GM12878 (cell line): Measurements from ENCODE around the gene UTP4. TPM values are rescaled to one million over a fixed set of nuclear protein-coding genes. Genes with fewer than 3 reads are reported as not detected.
A peak's percentile ranks its signal among the peaks of the same experiment; 100 is the strongest.

ENCODE experiments used
- ATAC-seq: fragments of 200-7000 bp; cut with Tn5 transposase; 3 replicates; pipeline ENCODE4 v1.9.1; 2020; ENCODE audit warnings: mild to moderate bottlenecking, moderate library complexity
- BruUV-seq: library from RNA; stranded (reverse); fragments of 400-500 nt; replicated peaks from 2 replicates; lab custom pipeline; 2021; lab: Mats Ljungman, UMichigan
- CTCF ChIA-PET: fragments of 300-600 bp; sonication (Branson Sonifier 250); formaldehyde crosslinking; extraction: SDS; loops from one replicate; lab custom pipeline; 2021; ENCODE audit warnings: inconsistent platforms; lab: Yijun Ruan, JAX
- POLR2A ChIA-PET: fragments of 350-600 bp; formaldehyde crosslinking; extraction: SDS; loops from one replicate; lab custom pipeline; 2021; ENCODE audit warnings: inconsistent platforms; lab: Charles Lee
- RAD21 ChIA-PET: fragments of 300-600 bp; sonication (Branson Sonifier 250); formaldehyde crosslinking; loops from one replicate; lab custom pipeline; 2023; ENCODE audit warnings: antibody characterized with exemption; ENCODE audit not compliant: unreplicated experiment; lab: Charles Lee
- SMC1A ChIA-PET: fragments of 300-600 bp; sonication (Branson Sonifier 250); formaldehyde crosslinking; loops from one replicate; lab custom pipeline; 2023; ENCODE audit not compliant: unreplicated experiment, uncharacterized antibody; lab: Charles Lee
- DNase-seq: peaks from one replicate; pipeline ENCODE4 v3.0.0-alpha.2; 2011; ENCODE audit warnings: low read depth, low spot score
- FAIRE-seq: peaks from 3 replicates; lab custom pipeline; 2011; peaks lifted over from hg19 to GRCh38; lab: Jason Lieb, UNC
- H2AFZ ChIP-seq: 2 replicates; pipeline ENCODE4 v1.6.0; 2011; ENCODE audit warnings: low read depth, low read length, control low read depth; ENCODE audit not compliant: control insufficient read depth
- H3K27ac ChIP-seq: 2 replicates; pipeline ENCODE4 v1.5.1; 2011; ENCODE audit warnings: control low read depth; ENCODE audit not compliant: control insufficient read depth, insufficient read depth
- H3K27me3 ChIP-seq, 2 experiments: replicated peaks in 1 of 2; 2 replicates each; pipeline versions ENCODE4 v1.6.0 to v1.6.1; 2011; ENCODE audit warnings: low read length in 1 of 2; ENCODE audit not compliant: control insufficient read depth in 2 of 2, insufficient read depth in 2 of 2
- H3K36me3 ChIP-seq, 2 experiments: 2 replicates each; pipeline ENCODE4 v1.5.1; 2011; ENCODE audit warnings: low read length in 1 of 2; ENCODE audit not compliant: control insufficient read depth in 2 of 2, insufficient read depth in 2 of 2
- H3K4me1 ChIP-seq: 2 replicates; pipeline ENCODE4 v1.6.1; 2011; ENCODE audit warnings: mild to moderate bottlenecking, low read length, moderate library complexity, mixed read lengths; ENCODE audit not compliant: control insufficient read depth, insufficient read depth
- H3K4me2 ChIP-seq: 2 replicates; pipeline ENCODE4 v1.6.0; 2011; ENCODE audit warnings: control low read depth; ENCODE audit not compliant: control insufficient read depth, insufficient read depth
- H3K4me3 ChIP-seq: fragments of 200-600 bp; sonication (generic); 2 replicates; pipeline ENCODE4 v1.5.1; 2016
- H3K79me2 ChIP-seq: 2 replicates; pipeline ENCODE4 v1.6.0; 2011; ENCODE audit warnings: low read length; ENCODE audit not compliant: control insufficient read depth, insufficient read depth
- H3K9ac ChIP-seq: 2 replicates; pipeline ENCODE4 v1.8.0; 2011; ENCODE audit warnings: low read length, control low read depth, mixed read lengths; ENCODE audit not compliant: control insufficient read depth, insufficient read depth
- H3K9me3 ChIP-seq: replicated peaks from 3 replicates; pipeline ENCODE4 v1.5.1; 2011; ENCODE audit warnings: mild to moderate bottlenecking, low read length; ENCODE audit not compliant: control insufficient read depth, insufficient read depth
- H4K20me1 ChIP-seq: 2 replicates; pipeline ENCODE4 v1.6.0; 2011; ENCODE audit not compliant: control insufficient read depth, insufficient read depth
- BHLHE40 ChIP-seq, 2 experiments: fragments of 450-650 bp in 1 of 2; IDR thresholded peaks; 2 replicates each; pipeline ENCODE4 v1.6.1; 2011 to 2017; ENCODE audit warnings: low read depth in 2 of 2, borderline replicate concordance in 1 of 2, improper control_type of control experiment in 1 of 2, low read length in 1 of 2, mild to moderate bottlenecking in 1 of 2
- CBX3 ChIP-seq: fragments of 200-600 bp; sonication (generic); IDR thresholded peaks from 2 replicates; pipeline ENCODE4 v1.6.1; 2016; ENCODE audit warnings: low read depth, borderline replicate concordance
- CTCF ChIP-seq, 3 experiments: IDR thresholded peaks in 2 of 3; conservative IDR thresholded peaks in 1 of 3; 2 replicates each; pipeline ENCODE4 v1.5.1; 2011; ENCODE audit warnings: low read depth in 3 of 3, low read length in 3 of 3, mild to moderate bottlenecking in 3 of 3, control low read depth in 2 of 3, moderate library complexity in 2 of 3, inconsistent platforms in 1 of 3, mixed read lengths in 1 of 3; ENCODE audit not compliant: control insufficient read depth in 2 of 3, insufficient read depth in 1 of 3; ENCODE audit errors: extremely low read depth in 1 of 3
- HDAC6 ChIP-seq: fragments of 200-600 bp; sonication (generic); IDR thresholded peaks from one replicate; pipeline ENCODE4 v1.8.0; 2017; ENCODE audit warnings: antibody characterized with exemption; ENCODE audit not compliant: unreplicated experiment
- KLF5 ChIP-seq: fragments of 450-650 bp; IDR thresholded peaks from 2 replicates; pipeline ENCODE4 v1.6.1; 2014; ENCODE audit warnings: mild to moderate bottlenecking; ENCODE audit not compliant: partially characterized antibody
- NR2F1 ChIP-seq: fragments of 450-650 bp; conservative IDR thresholded peaks from 2 replicates; pipeline ENCODE4 v1.6.1; 2017; ENCODE audit warnings: mild to moderate bottlenecking
- NRF1 ChIP-seq: conservative IDR thresholded peaks from 2 replicates; pipeline ENCODE4 v1.6.1; 2011; ENCODE audit warnings: mild to moderate bottlenecking, low read depth, low read length, improper control_type of control experiment
- RAD21 ChIP-seq: IDR thresholded peaks from 2 replicates; pipeline ENCODE4 v1.6.1; 2011; ENCODE audit warnings: mild to moderate bottlenecking, low read depth, low read length, moderate library complexity; ENCODE audit not compliant: insufficient read depth
- SMAD1 ChIP-seq: fragments of 450-650 bp; IDR thresholded peaks from 2 replicates; pipeline ENCODE4 v1.6.1; 2018; ENCODE audit warnings: mild to moderate bottlenecking, low read depth; ENCODE audit not compliant: partially characterized antibody
- SMC3 ChIP-seq: IDR thresholded peaks from 2 replicates; pipeline ENCODE4 v1.6.1; 2011; ENCODE audit warnings: low read length, improper control_type of control experiment, borderline replicate concordance
- SRF ChIP-seq, 2 experiments: IDR thresholded peaks; 2 replicates each; pipeline ENCODE4 v1.6.1; 2011; ENCODE audit warnings: low read depth in 2 of 2, low read length in 2 of 2, mild to moderate bottlenecking in 1 of 2, moderate library complexity in 1 of 2
- SUPT20H ChIP-seq: IDR thresholded peaks from 2 replicates; pipeline ENCODE4 v1.6.1; 2011; ENCODE audit warnings: low read depth, mild to moderate bottlenecking, low read length, moderate library complexity, borderline replicate concordance; ENCODE audit not compliant: control insufficient read depth
- TCF12 ChIP-seq: IDR thresholded peaks from 2 replicates; pipeline ENCODE4 v1.6.1; 2011; ENCODE audit warnings: low read depth, mild to moderate bottlenecking, low read length
- WGBS: methylation state at CpG from one replicate; pipeline ENCODE4 v1.1.6; 2016; ENCODE audit warnings: low lambda C conversion rate; ENCODE audit not compliant: insufficient replicate concordance, insufficient coverage; ENCODE audit errors: missing lambda C conversion rate; 5-methylcytosine and 5-hydroxymethylcytosine counted together
- in situ Hi-C: fragments of 300-500 bp; cut with MboI; formaldehyde crosslinking; loops from 9 replicates; pipeline ENCODE4 v1.14.3; 2018; ENCODE audit warnings: mixed read lengths
- intact Hi-C: fragments of 100-400 bp; cut with micrococcal nuclease; formaldehyde crosslinking; loops from one replicate; pipeline ENCODE4 v1.14.2; 2022; ENCODE audit not compliant: unreplicated experiment
- polyA plus RNA-seq, 11 experiments: library from polyadenylated mRNA; depleted of rRNA in 4 of 11; unstranded in 6 of 11; stranded (reverse) in 5 of 11; fragments of >200 nt; fragmentation: Nextera tagmentation in 4 of 11; fragmentation: Illumina TruSeq in 1 of 11; extraction: Ambion mirVana in 4 of 11; extraction: Trizol in 1 of 11; gene quantifications; 1 replicate in 1 of 11; 2 replicates in 10 of 11; pipeline versions ENCODE4 v1.2.1 to v1.2.3, GENCODE V29; 2011 to 2016; ENCODE audit warnings: inconsistent platforms in 2 of 11, missing spikeins in 2 of 11, low read depth in 1 of 11
- total RNA-seq, 4 experiments: library from RNA; depleted of rRNA in 3 of 4; stranded (reverse); fragments of >200 nt in 3 of 4; fragmentation: Illumina TruSeq in 1 of 4; extraction: Trizol in 1 of 4; gene quantifications; 2 replicates each; pipeline versions ENCODE4 v1.2.1 to v1.2.3, GENCODE V29; 2013 to 2021
- TF ChIP-seq, protein P1 (sequence below): IDR thresholded peaks from 2 replicates; pipeline ENCODE4 v1.6.1; 2012; ENCODE audit warnings: low read depth, low read length, improper control_type of control experiment

UTP4 gene
- total and polyA plus RNA-seq, 10 of the 15 experiments (the other 5 are each of a cell fraction or from before 2014, with no cell fraction given) = 32.5 to 131 (median 84.0) TPM

- Histone ChIP-seq H3K27ac (no peak overlapping the region), H3K36me3 (no peaks in the 10 kb centered on the region; a peak in 2 of 4 replicates), H3K27me3 (no peaks in the 10 kb centered on the region), H3K4me3 (no peak overlapping the region), H3K4me1 (no peaks in the 10 kb centered on the region), H3K4me2 (no peak overlapping the region), H3K9ac (no peak overlapping the region), H4K20me1 (no peaks in the 10 kb centered on the region), H2AFZ (no peak overlapping the region), H3K79me2 (no peaks in the 10 kb centered on the region), H3K9me3 (no peaks in the 10 kb centered on the region)
- peak; percentile 99 for ATAC-seq
- CTCF ChIA-PET = interaction anchor here (0.6 to 4.0 kb wide), 17 partner anchors 8 to 591 kb away, joined by 3 to 38 read pairs (median 6); partner anchors contain the start of genes CHTF8 and UTP4
- RAD21 ChIA-PET = interaction anchor here (0.9 to 1.4 kb wide), 4 partner anchors 11 to 265 kb away, joined by 3 to 4 read pairs (median 4); no protein-coding TSS in a partner anchor
- FAIRE-seq = peak; percentile 89
- WGBS = 18% methylated on average over 6 of the region's 6 CpGs
- TF ChIP-seq CTCF (IDR thresholded peaks at IDR 0.05 in 2 of 3, conservative IDR thresholded peaks at IDR 0.05 in 1 of 3; ENCODE audit: control insufficient read depth in 2 of 3, extremely low read depth in 1 of 3, insufficient read depth in 1 of 3, low read depth in 3 of 3, low read length in 3 of 3) (peak; percentile 83 to 91 (median 84)), BHLHE40 (IDR thresholded peaks at IDR 0.05; ENCODE audit: borderline replicate concordance in 1 of 2, low read depth in 2 of 2, low read length in 1 of 2) (0 out of 4 replicates have a peak, but pooled peaks of 1 of the 2 experiments have one; percentile 21), HDAC6 (no peak), SMC3 (peak; percentile 46; the same call in 1 of the 2 replicates), SRF (IDR thresholded peaks at IDR 0.05; ENCODE audit: low read depth in 2 of 2, low read length in 2 of 2) (no peak), CBX3 (no peak), NRF1 (no peak), TCF12 (peak; percentile 32; the same call in 1 of the 2 replicates), NR2F1 (no peak), SMAD1 (no peak), KLF5 (peak; percentile 15), RAD21 (peak; percentile 48), SUPT20H (no peak)
- TF ChIP-seq, protein P1, sequence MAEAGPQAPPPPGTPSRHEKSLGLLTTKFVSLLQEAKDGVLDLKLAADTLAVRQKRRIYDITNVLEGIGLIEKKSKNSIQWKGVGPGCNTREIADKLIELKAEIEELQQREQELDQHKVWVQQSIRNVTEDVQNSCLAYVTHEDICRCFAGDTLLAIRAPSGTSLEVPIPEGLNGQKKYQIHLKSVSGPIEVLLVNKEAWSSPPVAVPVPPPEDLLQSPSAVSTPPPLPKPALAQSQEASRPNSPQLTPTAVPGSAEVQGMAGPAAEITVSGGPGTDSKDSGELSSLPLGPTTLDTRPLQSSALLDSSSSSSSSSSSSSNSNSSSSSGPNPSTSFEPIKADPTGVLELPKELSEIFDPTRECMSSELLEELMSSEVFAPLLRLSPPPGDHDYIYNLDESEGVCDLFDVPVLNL = no peak
- SMC1A ChIA-PET = interaction anchor here (1.0 to 4.3 kb wide), 4 partner anchors 11 to 118 kb away, joined by 3 to 20 read pairs (median 4); no protein-coding TSS in a partner anchor
- no TSS peak for BruUV-seq
- intact Hi-C loops (no loop called here), in situ Hi-C loops (no loop called here)
- DNase-seq = no peak
- POLR2A ChIA-PET = interaction anchor here (0.5 to 0.6 kb wide), 2 partner anchors 236 to 244 kb away, joined by 3 to 4 read pairs; no protein-coding TSS in a partner anchor
Observed at GRCh38 chr16:69112285-69113129, 19.9 kb upstream of the UTP4 start.
